Measurements from ENCODE around the gene CEMIP. TPM values are rescaled to one million over a fixed set of nuclear protein-coding genes. Genes with fewer than 3 reads are reported as not detected.

CEMIP gene
- polyA plus RNA-seq, 1 donor (not counting 4 experiments of a cell fraction or from before 2014, with no cell fraction given), result 2.3 TPM

- dilution Hi-C loops (cut with MboI; ENCODE audit: extremely low pct_ligation_motif_present, low sequenced_read_pairs), result no loop called here
- no peaks in the 10 kb centered on the region for H3K4me1 ChIP-seq (ENCODE audit: control insufficient read depth, extremely low read depth, insufficient read depth, low read length)
Measured at GRCh38 chr15:80864666-80865065, 85.5 kb downstream of the CEMIP start.

GRCh38 chr15:80866936-80867335 is 87.8 kb downstream of the CEMIP start:
- no peak overlapping the region for H3K4me3 ChIP-seq (ENCODE audit: control insufficient read depth in 2 of 3, extremely low read depth in 1 of 3, insufficient read depth in 2 of 3, low read depth in 1 of 3, low read length in 3 of 3)
- no peak for DNase-seq (ENCODE audit: low read depth, low spot score)
- no peak for TF ChIP-seq EZH2 (IDR thresholded peaks at IDR 0.05; ENCODE audit: low read length)
- no peak for TF ChIP-seq CTCF (optimal IDR thresholded peaks at IDR 0.05 in 1 of 3, IDR thresholded peaks at IDR 0.05 in 1 of 3, conservative IDR thresholded peaks at IDR 0.05 in 1 of 3; ENCODE audit: extremely low read depth in 1 of 3, insufficient read depth in 2 of 3, low read length in 3 of 3)
- H4K20me1 ChIP-seq (ENCODE audit: control insufficient read depth, extremely low read depth, insufficient read depth, low read length), result no peaks in the 10 kb centered on the region
- no peaks in the 10 kb centered on the region for H3K9me3 ChIP-seq (ENCODE audit: control insufficient read depth, low read depth, low read length)
- dilution Hi-C loops (cut with MboI; ENCODE audit: extremely low pct_ligation_motif_present, low sequenced_read_pairs), result no loop called here
- H3K4me1 ChIP-seq (ENCODE audit: control insufficient read depth, extremely low read depth, insufficient read depth, low read length), result no peaks in the 10 kb centered on the region
- FAIRE-seq, result no peak
- H2AFZ ChIP-seq (ENCODE audit: control insufficient read depth, low read length), result no peak overlapping the region
- H3K9me1 ChIP-seq (ENCODE audit: control insufficient read depth, extremely low read depth, insufficient read depth, low read length), result no peaks in the 10 kb centered on the region
- no peak overlapping the region for H3K4me2 ChIP-seq (ENCODE audit: control insufficient read depth, extremely low read depth, insufficient read depth, low read depth, low read length)
- H3K36me3 ChIP-seq (ENCODE audit: control insufficient read depth in 2 of 2, extremely low read depth in 1 of 2, insufficient read depth in 2 of 2, low read length in 2 of 2), result no peaks in the 10 kb centered on the region
- H3K9ac ChIP-seq (ENCODE audit: control insufficient read depth, extremely low read depth, insufficient read depth, low read length), result no peak overlapping the region
- no peak overlapping the region for H3K27ac ChIP-seq (ENCODE audit: control insufficient read depth, insufficient read depth, low read length)
- H3K27me3 ChIP-seq (ENCODE audit: control insufficient read depth, extremely low read depth, insufficient read depth, low read length), result peaks cover 7% of the 10 kb centered on the region
- H3K79me2 ChIP-seq (ENCODE audit: control insufficient read depth, insufficient read depth, low read length), result no peaks in the 10 kb centered on the region

More at GRCh38 chr15:80864666-80865065, 85.5 kb downstream of the CEMIP start:
- no peak overlapping the region for H3K4me3 ChIP-seq (ENCODE audit: control insufficient read depth in 2 of 3, extremely low read depth in 1 of 3, insufficient read depth in 2 of 3, low read depth in 1 of 3, low read length in 3 of 3)
- H3K9me3 ChIP-seq (ENCODE audit: control insufficient read depth, low read depth, low read length), result no peaks in the 10 kb centered on the region
- no peak overlapping the region for H3K9ac ChIP-seq (ENCODE audit: control insufficient read depth, extremely low read depth, insufficient read depth, low read length)
- H3K4me2 ChIP-seq (ENCODE audit: control insufficient read depth, extremely low read depth, insufficient read depth, low read depth, low read length), result no peak overlapping the region
- H3K9me1 ChIP-seq (ENCODE audit: control insufficient read depth, extremely low read depth, insufficient read depth, low read length), result no peaks in the 10 kb centered on the region
- FAIRE-seq, result no peak
- no peak overlapping the region for H2AFZ ChIP-seq (ENCODE audit: control insufficient read depth, low read length)
- H4K20me1 ChIP-seq (ENCODE audit: control insufficient read depth, extremely low read depth, insufficient read depth, low read length), result no peaks in the 10 kb centered on the region
- no peaks in the 10 kb centered on the region for H3K36me3 ChIP-seq (ENCODE audit: control insufficient read depth in 2 of 2, extremely low read depth in 1 of 2, insufficient read depth in 2 of 2, low read length in 2 of 2)
- TF ChIP-seq CTCF (optimal IDR thresholded peaks at IDR 0.05 in 1 of 3, IDR thresholded peaks at IDR 0.05 in 1 of 3, conservative IDR thresholded peaks at IDR 0.05 in 1 of 3; ENCODE audit: extremely low read depth in 1 of 3, insufficient read depth in 2 of 3, low read length in 3 of 3) (no peak), EZH2 (IDR thresholded peaks at IDR 0.05; ENCODE audit: low read length) (no peak)
- no peaks in the 10 kb centered on the region for H3K79me2 ChIP-seq (ENCODE audit: control insufficient read depth, insufficient read depth, low read length)
- H3K27ac ChIP-seq (ENCODE audit: control insufficient read depth, insufficient read depth, low read length), result no peak overlapping the region
- H3K27me3 ChIP-seq (ENCODE audit: control insufficient read depth, extremely low read depth, insufficient read depth, low read length), result peaks cover 7% of the 10 kb centered on the region
- DNase-seq (ENCODE audit: low read depth, low spot score), result no peak

Data from keratinocyte (primary cell).